GM12873 (cell line): ENCODE data around the gene EIF4EBP3.

Experiments
- TF ChIP-seq, protein P1 (sequence below): IDR thresholded peaks from 2 replicates; pipeline ENCODE4 v1.5.1; 2012; ENCODE audit warnings: low read depth, mild to moderate bottlenecking, moderate library complexity, low read length, control low read depth; ENCODE audit not compliant: insufficient read depth; ENCODE audit errors: missing control alignments

EIF4EBP3 gene

DNA sequence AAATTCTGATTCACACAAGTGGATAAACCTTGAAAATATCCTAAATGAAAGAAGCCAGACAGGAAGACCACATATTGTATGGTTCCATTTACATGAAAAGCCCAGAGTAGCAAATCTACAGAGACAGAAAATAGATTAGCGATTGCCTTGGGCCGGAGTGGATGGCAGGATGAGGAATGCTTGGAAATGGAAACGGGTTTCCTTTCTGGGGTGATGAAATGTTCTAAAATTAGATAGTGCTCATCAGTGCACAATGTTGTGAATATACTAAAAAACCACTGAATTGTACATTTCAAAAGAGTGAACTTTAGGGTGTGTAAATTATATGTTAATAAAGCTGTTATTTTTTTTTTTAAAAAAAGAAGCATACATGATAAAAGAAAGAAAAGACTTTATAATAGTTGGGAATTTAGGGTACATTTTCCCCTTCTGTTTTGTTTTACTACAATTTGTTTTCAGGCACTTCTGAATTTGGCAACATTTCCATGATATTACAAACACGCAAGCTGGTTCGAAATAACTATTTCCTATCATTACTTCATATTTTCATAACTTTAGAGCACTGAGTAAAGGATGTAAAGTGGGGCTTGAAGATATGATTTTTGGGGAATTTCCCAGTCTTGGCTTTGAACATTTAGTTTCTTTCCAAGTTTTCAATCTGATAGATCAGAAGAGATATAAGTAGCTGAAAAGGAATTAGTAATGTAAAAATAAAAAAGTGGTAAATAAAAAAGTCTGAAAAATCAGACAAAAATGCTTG, 41.0 kb downstream of the EIF4EBP3 start:
- TF ChIP-seq, protein P1, sequence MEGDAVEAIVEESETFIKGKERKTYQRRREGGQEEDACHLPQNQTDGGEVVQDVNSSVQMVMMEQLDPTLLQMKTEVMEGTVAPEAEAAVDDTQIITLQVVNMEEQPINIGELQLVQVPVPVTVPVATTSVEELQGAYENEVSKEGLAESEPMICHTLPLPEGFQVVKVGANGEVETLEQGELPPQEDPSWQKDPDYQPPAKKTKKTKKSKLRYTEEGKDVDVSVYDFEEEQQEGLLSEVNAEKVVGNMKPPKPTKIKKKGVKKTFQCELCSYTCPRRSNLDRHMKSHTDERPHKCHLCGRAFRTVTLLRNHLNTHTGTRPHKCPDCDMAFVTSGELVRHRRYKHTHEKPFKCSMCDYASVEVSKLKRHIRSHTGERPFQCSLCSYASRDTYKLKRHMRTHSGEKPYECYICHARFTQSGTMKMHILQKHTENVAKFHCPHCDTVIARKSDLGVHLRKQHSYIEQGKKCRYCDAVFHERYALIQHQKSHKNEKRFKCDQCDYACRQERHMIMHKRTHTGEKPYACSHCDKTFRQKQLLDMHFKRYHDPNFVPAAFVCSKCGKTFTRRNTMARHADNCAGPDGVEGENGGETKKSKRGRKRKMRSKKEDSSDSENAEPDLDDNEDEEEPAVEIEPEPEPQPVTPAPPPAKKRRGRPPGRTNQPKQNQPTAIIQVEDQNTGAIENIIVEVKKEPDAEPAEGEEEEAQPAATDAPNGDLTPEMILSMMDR: no peak

DNA sequence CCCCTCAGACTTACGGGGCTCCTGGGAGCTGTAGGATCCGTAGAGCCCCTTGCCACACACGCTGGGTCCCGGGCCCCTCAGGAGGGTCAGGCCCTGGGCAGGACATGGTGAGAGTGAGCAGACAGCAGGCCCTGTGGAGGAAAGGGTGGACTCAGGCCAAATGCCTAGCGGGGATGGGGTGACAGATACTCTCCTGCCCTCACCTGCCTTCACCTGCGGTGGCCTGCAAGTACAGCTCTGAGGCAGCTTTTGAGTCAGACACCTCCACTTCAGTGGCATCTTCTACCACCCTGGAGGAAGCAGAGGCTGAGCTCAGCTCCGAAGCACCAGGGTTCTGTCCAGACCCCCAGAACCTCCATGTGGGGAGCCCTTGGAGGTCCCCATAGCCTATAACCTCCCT, 43.4 kb downstream of the EIF4EBP3 start:
- TF ChIP-seq, protein P1: no peak

DNA sequence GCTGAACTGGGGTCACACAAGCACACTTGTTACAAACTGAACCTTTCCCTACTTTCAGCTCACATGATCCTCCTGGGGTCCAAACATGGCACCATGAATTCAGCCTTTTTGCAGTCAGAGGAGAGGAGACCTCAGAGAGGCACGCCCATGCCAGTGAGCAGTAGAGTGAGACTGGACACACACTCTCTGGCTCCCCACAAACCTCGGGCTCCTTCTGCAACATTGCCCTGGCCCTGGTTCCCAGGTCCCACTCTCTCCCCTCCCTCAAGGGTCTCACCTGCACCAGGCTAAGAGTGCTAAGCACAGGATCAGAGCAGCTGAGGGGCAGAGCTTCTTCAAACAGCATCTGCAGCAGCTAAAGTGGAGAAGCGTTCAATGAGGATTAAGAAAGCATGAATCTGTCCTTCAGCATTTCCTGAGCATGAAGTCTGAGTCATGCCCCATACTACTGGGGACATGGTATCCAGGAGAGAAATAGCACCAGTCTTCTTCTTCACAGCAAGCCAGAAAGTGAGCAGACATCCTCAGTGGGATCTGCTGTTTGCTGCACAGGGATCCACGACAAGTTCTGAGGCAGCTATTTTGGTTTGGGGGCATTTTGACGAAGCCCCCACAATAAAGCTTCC, 44.4 kb downstream of the EIF4EBP3 start:
- TF ChIP-seq, protein P1: no peak

- TF ChIP-seq, protein P1: no peak
Observed at GRCh38 chr5:140594169-140594568, 46.7 kb downstream of the EIF4EBP3 start.

DNA sequence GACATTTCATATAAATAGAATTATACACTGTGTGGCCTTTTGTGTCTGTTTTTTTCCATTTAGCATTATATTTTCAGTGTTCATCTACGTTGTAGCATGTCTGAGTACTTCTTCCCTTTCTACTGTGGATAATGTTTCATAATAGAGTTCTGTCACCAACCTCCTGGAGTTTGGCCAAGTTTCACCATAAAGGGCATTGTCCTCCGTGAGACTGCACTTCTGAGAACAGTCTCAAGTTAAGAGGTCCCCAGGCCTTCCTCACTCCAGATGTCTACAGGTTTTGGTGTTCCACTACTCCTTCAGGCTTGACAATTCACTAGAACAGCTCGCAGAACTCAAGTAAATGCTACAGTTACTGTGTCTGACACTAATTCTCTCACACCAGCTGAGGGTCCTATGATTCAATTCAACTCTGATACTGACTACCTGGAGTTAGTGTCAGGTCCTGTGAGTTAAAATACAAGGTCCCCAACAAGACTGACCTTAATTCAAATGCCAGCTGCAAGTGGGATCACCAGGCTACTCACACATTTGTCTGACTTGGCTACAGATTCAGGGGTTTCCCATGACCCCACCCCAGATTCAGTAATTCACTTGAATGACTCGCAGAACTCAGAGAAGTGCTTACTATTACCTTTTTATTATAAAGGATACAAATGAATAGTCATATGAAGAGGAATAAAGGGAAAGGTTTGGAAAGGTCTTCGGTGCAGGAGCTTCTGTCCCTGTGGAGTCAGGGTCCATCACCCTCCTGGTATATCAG, 48.3 kb downstream of the EIF4EBP3 start:
- TF ChIP-seq, protein P1: no peak

DNA sequence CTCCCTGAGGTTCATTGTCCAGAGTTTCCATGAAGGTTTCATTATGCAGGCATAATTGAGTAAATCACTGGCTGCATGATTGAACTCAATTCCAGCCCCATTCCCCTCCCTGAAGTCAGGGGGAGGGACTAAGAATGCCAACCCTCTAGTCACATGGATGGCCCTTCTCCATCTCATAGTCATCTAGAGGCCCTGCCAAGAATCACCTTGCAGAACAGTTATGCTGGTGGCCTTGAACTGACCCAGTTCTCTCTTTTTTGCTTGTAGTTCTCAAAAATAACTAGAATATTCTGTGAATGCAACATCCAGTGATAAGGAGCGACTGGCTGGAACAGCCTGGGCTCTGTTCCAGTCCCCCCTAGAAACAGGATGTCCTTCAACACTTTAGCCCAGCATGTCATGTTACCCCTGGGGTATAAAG, 48.9 kb downstream of the EIF4EBP3 start:
- TF ChIP-seq, protein P1: no peak

DNA sequence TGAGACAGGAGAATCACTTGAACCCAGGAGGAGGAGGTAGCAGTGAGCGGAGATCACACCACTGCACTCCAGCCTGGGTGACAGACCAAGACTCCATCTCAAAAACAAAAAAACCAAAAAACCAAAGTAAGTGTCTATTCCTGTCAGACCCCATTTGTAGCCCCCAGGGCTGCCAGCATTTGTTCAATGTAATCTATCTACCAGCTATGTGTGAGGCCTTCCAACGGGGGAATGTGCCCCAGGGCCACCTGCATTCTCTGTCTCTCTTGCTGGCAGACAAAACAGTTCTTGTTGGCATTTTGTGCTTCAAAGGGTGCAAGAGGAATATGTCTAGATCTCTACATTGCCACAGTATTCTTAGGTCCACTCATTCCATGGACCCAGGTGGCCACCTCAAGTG, 51.4 kb downstream of the EIF4EBP3 start:
- TF ChIP-seq, protein P1: no peak
